ENCODE results near the gene CFAP251.
A peak's percentile ranks its signal among the peaks of the same experiment; 100 is the strongest.

DNA sequence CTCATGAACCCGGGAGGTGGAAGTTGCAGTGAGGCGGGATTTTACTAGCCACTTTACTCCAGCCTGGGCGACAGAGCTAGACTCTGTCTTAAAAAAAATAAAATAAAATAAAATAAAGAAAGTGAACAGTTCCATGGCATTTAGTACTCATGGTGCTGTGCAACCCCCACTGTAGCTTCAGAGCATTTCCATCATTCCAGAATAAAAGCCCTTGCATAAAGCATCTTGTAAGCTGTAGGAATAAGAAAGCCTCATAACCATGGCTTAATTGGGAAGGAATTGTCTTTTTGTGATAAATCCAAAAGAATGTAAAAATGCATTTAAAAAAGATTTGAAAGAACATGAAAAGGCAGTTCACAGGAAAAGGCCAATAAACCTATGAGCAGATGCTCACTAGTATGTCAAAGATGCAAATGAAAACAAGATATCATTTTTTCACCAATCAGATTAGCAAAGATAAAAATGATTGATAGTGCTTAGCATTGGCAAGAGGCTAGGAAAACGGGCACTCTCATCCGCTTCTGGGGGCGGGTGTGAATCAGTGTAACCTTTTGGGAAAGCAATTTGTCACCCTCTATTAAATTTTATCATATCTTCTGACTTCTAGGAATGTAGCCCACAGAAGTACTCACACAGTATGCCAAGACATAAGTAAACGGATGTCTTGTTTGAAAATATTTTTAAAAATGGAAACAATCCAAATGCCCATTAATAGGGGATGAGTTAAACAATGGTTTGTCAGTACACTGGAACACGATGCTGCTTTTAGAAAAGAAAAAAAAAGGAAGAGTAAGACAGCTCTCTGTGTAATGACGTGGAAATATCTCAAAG lies 46.6 kb downstream of the CFAP251 start:
- TF ChIP-seq, protein P1, sequence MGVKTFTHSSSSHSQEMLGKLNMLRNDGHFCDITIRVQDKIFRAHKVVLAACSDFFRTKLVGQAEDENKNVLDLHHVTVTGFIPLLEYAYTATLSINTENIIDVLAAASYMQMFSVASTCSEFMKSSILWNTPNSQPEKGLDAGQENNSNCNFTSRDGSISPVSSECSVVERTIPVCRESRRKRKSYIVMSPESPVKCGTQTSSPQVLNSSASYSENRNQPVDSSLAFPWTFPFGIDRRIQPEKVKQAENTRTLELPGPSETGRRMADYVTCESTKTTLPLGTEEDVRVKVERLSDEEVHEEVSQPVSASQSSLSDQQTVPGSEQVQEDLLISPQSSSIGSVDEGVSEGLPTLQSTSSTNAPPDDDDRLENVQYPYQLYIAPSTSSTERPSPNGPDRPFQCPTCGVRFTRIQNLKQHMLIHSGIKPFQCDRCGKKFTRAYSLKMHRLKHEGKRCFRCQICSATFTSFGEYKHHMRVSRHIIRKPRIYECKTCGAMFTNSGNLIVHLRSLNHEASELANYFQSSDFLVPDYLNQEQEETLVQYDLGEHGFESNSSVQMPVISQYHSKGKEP (tag by site-specific recombination; IDR thresholded peaks at IDR 0.05), result no peak
- TF ChIP-seq ZNF621 (tag by site-specific recombination; IDR thresholded peaks at IDR 0.05), result no peak
- TF ChIP-seq, protein P2, sequence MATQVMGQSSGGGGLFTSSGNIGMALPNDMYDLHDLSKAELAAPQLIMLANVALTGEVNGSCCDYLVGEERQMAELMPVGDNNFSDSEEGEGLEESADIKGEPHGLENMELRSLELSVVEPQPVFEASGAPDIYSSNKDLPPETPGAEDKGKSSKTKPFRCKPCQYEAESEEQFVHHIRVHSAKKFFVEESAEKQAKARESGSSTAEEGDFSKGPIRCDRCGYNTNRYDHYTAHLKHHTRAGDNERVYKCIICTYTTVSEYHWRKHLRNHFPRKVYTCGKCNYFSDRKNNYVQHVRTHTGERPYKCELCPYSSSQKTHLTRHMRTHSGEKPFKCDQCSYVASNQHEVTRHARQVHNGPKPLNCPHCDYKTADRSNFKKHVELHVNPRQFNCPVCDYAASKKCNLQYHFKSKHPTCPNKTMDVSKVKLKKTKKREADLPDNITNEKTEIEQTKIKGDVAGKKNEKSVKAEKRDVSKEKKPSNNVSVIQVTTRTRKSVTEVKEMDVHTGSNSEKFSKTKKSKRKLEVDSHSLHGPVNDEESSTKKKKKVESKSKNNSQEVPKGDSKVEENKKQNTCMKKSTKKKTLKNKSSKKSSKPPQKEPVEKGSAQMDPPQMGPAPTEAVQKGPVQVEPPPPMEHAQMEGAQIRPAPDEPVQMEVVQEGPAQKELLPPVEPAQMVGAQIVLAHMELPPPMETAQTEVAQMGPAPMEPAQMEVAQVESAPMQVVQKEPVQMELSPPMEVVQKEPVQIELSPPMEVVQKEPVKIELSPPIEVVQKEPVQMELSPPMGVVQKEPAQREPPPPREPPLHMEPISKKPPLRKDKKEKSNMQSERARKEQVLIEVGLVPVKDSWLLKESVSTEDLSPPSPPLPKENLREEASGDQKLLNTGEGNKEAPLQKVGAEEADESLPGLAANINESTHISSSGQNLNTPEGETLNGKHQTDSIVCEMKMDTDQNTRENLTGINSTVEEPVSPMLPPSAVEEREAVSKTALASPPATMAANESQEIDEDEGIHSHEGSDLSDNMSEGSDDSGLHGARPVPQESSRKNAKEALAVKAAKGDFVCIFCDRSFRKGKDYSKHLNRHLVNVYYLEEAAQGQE (tag by site-specific recombination; IDR thresholded peaks at IDR 0.05), result no peak
- TF ChIP-seq, protein P3, sequence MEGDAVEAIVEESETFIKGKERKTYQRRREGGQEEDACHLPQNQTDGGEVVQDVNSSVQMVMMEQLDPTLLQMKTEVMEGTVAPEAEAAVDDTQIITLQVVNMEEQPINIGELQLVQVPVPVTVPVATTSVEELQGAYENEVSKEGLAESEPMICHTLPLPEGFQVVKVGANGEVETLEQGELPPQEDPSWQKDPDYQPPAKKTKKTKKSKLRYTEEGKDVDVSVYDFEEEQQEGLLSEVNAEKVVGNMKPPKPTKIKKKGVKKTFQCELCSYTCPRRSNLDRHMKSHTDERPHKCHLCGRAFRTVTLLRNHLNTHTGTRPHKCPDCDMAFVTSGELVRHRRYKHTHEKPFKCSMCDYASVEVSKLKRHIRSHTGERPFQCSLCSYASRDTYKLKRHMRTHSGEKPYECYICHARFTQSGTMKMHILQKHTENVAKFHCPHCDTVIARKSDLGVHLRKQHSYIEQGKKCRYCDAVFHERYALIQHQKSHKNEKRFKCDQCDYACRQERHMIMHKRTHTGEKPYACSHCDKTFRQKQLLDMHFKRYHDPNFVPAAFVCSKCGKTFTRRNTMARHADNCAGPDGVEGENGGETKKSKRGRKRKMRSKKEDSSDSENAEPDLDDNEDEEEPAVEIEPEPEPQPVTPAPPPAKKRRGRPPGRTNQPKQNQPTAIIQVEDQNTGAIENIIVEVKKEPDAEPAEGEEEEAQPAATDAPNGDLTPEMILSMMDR (tag by site-specific recombination; IDR thresholded peaks at IDR 0.05), result no peak
- no peak for TF ChIP-seq ZNF548 (tag by site-specific recombination; IDR thresholded peaks at IDR 0.05)
- no peak for TF ChIP-seq YY1 (tag by site-specific recombination; IDR thresholded peaks at IDR 0.05)
- TF ChIP-seq ZNF157 (tag by site-specific recombination; IDR thresholded peaks at IDR 0.05), result no peak
- TF ChIP-seq, protein P4, sequence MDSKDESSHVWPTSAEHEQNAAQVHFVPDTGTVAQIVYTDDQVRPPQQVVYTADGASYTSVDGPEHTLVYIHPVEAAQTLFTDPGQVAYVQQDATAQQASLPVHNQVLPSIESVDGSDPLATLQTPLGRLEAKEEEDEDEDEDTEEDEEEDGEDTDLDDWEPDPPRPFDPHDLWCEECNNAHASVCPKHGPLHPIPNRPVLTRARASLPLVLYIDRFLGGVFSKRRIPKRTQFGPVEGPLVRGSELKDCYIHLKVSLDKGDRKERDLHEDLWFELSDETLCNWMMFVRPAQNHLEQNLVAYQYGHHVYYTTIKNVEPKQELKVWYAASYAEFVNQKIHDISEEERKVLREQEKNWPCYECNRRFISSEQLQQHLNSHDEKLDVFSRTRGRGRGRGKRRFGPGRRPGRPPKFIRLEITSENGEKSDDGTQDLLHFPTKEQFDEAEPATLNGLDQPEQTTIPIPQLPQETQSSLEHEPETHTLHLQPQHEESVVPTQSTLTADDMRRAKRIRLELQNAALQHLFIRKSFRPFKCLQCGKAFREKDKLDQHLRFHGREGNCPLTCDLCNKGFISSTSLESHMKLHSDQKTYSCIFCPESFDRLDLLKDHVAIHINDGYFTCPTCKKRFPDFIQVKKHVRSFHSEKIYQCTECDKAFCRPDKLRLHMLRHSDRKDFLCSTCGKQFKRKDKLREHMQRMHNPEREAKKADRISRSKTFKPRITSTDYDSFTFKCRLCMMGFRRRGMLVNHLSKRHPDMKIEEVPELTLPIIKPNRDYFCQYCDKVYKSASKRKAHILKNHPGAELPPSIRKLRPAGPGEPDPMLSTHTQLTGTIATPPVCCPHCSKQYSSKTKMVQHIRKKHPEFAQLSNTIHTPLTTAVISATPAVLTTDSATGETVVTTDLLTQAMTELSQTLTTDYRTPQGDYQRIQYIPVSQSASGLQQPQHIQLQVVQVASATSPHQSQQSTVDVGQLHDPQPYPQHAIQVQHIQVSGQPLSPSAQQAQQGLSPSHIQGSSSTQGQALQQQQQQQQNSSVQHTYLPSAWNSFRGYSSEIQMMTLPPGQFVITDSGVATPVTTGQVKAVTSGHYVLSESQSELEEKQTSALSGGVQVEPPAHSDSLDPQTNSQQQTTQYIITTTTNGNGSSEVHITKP (tag by site-specific recombination; IDR thresholded peaks at IDR 0.05), result peak; percentile 49
- no peak for TF ChIP-seq ZBTB7A (tag by site-specific recombination; IDR thresholded peaks at IDR 0.05; ENCODE audit: low read depth)
- TF ChIP-seq SALL2 (tag by site-specific recombination; IDR thresholded peaks at IDR 0.05; ENCODE audit: borderline replicate concordance), result no peak
- TF ChIP-seq ZNF146 (tag by site-specific recombination; IDR thresholded peaks at IDR 0.05), result no peak
